Stimulated activated effector memory CD8-positive, alpha-beta T cell treated with anti-CD3 and anti-CD28 coated beads, Interleukin-12 subunit alpha, Interleukin-12 subunit beta, amount 100 ng/mL, for 72 hours (primary cell): Measurements from ENCODE around the gene SLC1A7.

ENCODE experiments used
- ATAC-seq: fragments of 150-1000 bp; cut with Tn5 transposase; 2 replicates; pipeline ENCODE4 v1.10.0; 2021
- DNase-seq, 2 donors: peaks; one replicate each; pipeline ENCODE4 v3.0.0; 2021 to 2022; ENCODE audit warnings: low spot score in 2 of 2
- H3K27ac Mint-ChIP-seq: one replicate; pipeline ENCODE4 v1.8.0; 2022; ENCODE audit warnings: mild to moderate bottlenecking, mixed read lengths
- H3K36me3 Mint-ChIP-seq: one replicate; pipeline ENCODE4 v1.8.0; 2022; ENCODE audit warnings: mild to moderate bottlenecking, mixed read lengths
- H3K4me1 Mint-ChIP-seq: one replicate; pipeline ENCODE4 v1.8.0; 2022; ENCODE audit warnings: mixed read lengths
- H3K4me3 Mint-ChIP-seq: one replicate; pipeline ENCODE4 v1.8.0; 2022; ENCODE audit warnings: mild to moderate bottlenecking, mixed read lengths
- H3K9me3 Mint-ChIP-seq: one replicate; pipeline ENCODE4 v1.8.0; 2022; ENCODE audit warnings: mixed read lengths

The SLC1A7 gene

DNA sequence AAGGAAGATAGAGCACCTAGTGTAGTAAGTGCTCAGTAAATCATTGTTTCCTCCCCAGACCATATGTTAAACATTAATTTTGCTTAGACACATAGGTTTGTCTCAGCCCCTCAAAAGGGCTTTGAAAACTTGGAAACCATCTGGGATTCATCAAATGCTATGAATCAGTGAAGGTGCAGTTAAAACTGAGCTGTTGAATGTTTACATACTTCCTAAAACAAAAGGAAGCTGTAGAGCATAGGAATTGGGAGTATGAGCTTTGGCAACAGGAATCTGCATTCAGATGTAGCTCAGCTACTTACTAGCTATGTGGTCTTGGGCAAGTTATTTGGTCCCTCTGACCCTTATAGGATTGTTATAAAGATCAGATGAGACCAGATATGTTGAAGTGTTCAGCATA is 99.2 kb downstream of the SLC1A7 start:
- ATAC-seq (no peak), DNase-seq (no peak)
- H3K36me3 Mint-ChIP-seq: peaks cover 23% of the 10 kb centered on the region
- no peak overlapping the region for H3K27ac Mint-ChIP-seq
- peaks cover 8% of the 10 kb centered on the region for H3K4me1 Mint-ChIP-seq
- H3K4me3 Mint-ChIP-seq: no peak overlapping the region
- no peaks in the 10 kb centered on the region for H3K9me3 Mint-ChIP-seq

DNA sequence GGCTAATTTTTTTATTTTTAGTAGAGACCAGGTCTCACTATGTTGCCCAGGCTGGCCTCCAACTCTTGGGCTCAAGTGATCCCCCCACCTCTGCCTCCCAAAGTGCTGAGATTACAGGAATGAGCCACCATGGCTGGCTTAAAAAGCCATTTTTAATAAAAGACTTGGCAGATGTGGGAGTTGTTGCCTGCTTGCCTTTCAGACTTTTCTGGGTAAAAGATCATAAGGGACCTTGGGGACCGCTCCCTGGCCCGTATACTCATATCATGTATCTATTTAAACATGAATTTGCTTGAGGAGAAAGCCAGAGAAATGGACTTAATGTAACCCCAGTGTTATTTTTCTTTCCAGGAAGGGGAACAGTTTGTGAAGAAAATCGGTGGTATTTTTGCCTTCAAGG is 103.9 kb downstream of the SLC1A7 start:
- ATAC-seq: no peak
- Mint-ChIP-seq H3K27ac (no peak overlapping the region), H3K4me3 (no peak overlapping the region), H3K36me3 (peaks cover 16% of the 10 kb centered on the region), H3K4me1 (no peaks in the 10 kb centered on the region), H3K9me3 (no peaks in the 10 kb centered on the region)
- DNase-seq: no peak
